Activated B cell treated with CpG ODN at 0.5 μM for 24 hours (primary cell): ENCODE results near the gene FAM131B. TPM values are rescaled to one million over a fixed set of nuclear protein-coding genes. Genes with fewer than 3 reads are reported as not detected.

Experiments used
- ATAC-seq: fragments of 200-7000 bp; cut with Tn5 transposase; one replicate; pipeline ENCODE4 v1.10.0; 2021; ENCODE audit warnings: low read depth, mild to moderate bottlenecking, moderate library complexity
- CTCF ChIA-PET: fragments of 350-600 bp; sonication (Branson Sonifier 250); formaldehyde crosslinking; loops from one replicate; lab custom pipeline; 2021; ENCODE audit warnings: antibody characterized with exemption; lab: Charles Lee
- POLR2A ChIA-PET: fragments of 350-600 bp; sonication (Branson Sonifier 250); formaldehyde crosslinking; loops from one replicate; lab custom pipeline; 2021; ENCODE audit warnings: antibody characterized with exemption; lab: Charles Lee
- DNase-seq: peaks from one replicate; pipeline ENCODE4 v3.0.0; 2022
- H3K27ac Mint-ChIP-seq: one replicate; pipeline ENCODE4 v1.8.0; 2020; ENCODE audit warnings: mixed read lengths
- H3K27me3 Mint-ChIP-seq: one replicate; pipeline ENCODE4 v1.8.0; 2021; ENCODE audit warnings: mixed read lengths
- H3K36me3 Mint-ChIP-seq: one replicate; pipeline ENCODE4 v1.8.0; 2021; ENCODE audit warnings: low read depth, mixed read lengths
- H3K4me1 Mint-ChIP-seq: one replicate; pipeline ENCODE4 v1.8.0; 2021; ENCODE audit warnings: mixed read lengths
- H3K4me3 Mint-ChIP-seq: one replicate; pipeline ENCODE4 v1.8.0; 2020; ENCODE audit warnings: mild to moderate bottlenecking, mixed read lengths
- H3K9me3 Mint-ChIP-seq: one replicate; pipeline ENCODE4 v1.8.0; 2020; ENCODE audit warnings: mixed read lengths
- intact Hi-C: fragments of 100-400 bp; cut with micrococcal nuclease; formaldehyde crosslinking; loops from one replicate; pipeline ENCODE4 v1.15.1; 2024
- total RNA-seq: library from RNA; stranded (reverse); gene quantifications from 2 replicates; pipeline ENCODE4 v1.2.3, GENCODE V29; 2022
- TF ChIP-seq, protein P1 (sequence below): fragments of 200-600 bp; IDR thresholded peaks from one replicate; pipeline ENCODE4 v1.8.0; 2022; ENCODE audit warnings: antibody characterized with exemption, mild to moderate bottlenecking

The FAM131B gene
- total RNA-seq, 1 donor from 2014 or later, result not detected

DNA sequence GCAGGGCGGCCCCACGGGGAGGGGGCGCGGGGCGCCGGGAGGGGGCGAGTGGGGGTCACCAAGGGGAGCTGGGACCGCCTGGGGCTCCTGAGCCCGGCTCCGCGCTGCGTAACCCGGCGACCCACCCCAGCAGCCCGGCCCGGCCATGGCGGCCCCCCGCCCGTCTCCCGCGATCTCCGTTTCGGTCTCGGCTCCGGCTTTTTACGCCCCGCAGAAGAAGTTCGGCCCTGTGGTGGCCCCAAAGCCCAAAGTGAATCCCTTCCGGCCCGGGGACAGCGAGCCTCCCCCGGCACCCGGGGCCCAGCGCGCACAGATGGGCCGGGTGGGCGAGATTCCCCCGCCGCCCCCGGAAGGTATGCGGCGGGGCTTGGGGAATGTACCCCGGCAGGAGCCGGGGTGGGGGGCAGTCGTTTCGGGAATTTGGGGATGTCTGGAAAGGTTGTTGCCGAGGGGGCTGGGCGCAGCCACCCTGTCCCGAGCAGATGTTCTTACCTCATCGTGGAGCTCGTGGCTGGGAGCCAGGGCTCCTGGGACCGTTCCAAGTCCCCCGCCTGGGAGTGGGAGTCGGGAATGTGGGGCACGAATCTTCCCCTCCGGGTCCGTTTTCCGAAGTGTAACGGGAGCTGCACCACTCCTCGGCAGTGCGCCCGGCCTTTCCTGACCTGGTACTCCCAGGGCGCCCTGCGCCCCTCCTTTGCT lies 19.1 kb upstream of the FAM131B start:
- no peak for ATAC-seq
- ChIA-PET POLR2A (interaction anchor here (0.5 to 1.0 kb wide), 3 partner anchors 11 to 82 kb away, joined by 3 to 4 read pairs (median 4); no protein-coding TSS in a partner anchor), CTCF (interaction anchor here (2.5 kb wide), 1 partner anchor 25 kb away, joined by 11 read pairs; no protein-coding TSS in a partner anchor)
- H3K4me1 Mint-ChIP-seq, result peaks cover 21% of the 10 kb centered on the region
- no peaks in the 10 kb centered on the region for H3K36me3 Mint-ChIP-seq
- H3K27me3 Mint-ChIP-seq, result no peaks in the 10 kb centered on the region
- peak overlapping the region; percentile 37 for H3K27ac Mint-ChIP-seq
- peak overlapping the region; percentile 73 for H3K4me3 Mint-ChIP-seq
- intact Hi-C loops, result loop anchor here (1.0 to 10.0 kb wide), 10 partner anchors 18 to 1453 kb away; partner anchors contain the start of genes EPHA1, GSTK1 and TPK1
- TF ChIP-seq, protein P1, sequence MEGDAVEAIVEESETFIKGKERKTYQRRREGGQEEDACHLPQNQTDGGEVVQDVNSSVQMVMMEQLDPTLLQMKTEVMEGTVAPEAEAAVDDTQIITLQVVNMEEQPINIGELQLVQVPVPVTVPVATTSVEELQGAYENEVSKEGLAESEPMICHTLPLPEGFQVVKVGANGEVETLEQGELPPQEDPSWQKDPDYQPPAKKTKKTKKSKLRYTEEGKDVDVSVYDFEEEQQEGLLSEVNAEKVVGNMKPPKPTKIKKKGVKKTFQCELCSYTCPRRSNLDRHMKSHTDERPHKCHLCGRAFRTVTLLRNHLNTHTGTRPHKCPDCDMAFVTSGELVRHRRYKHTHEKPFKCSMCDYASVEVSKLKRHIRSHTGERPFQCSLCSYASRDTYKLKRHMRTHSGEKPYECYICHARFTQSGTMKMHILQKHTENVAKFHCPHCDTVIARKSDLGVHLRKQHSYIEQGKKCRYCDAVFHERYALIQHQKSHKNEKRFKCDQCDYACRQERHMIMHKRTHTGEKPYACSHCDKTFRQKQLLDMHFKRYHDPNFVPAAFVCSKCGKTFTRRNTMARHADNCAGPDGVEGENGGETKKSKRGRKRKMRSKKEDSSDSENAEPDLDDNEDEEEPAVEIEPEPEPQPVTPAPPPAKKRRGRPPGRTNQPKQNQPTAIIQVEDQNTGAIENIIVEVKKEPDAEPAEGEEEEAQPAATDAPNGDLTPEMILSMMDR, result no peak
- DNase-seq, result no peak
- H3K9me3 Mint-ChIP-seq, result no peaks in the 10 kb centered on the region

DNA sequence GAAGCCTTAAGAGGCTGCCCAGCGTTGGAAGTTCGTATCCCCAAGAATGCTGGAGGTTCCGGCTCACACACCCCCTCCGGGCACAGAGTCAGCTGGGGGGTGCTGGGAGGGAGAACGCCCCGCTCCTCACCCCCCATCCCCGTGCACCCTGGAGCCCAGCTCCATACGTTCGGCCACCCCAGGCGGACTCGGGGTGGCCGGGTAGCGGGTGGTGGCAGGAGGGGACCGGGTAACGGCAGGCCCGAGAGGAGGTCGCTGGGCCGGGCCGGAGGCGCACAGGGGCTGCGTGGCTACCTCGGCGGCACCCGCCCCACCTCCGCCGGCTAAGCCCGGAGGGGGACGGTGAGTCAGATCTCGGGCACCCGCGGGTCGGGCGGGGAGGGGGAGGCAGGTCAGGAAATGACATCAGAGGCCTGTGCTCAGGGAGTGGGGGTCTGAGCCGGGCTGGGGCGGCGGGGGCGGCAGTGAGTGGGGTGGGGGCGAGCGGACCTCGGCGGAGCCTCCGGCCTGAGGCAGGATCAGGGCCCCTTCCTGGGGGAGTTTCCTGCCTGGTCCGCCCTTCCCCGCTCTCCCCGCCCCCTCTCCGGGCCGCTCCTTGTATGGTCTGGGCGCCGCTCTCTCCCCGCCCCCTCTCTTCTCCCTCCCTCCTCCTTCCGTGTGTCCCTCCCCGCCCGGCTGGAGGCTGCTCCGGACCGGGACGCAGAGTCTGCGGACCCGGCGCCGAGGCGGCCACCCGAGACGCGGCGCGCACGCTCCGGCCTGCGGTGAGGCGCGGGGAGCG lies 18.3 kb upstream of the FAM131B start, which contains the start of gene ZYX:
TSS of gene ZYX (plus strand) at position 700 of the 781 bp plus-strand sequence. CDS start 227 bp downstream, outside the sequence.
- TF ChIP-seq, protein P1, result no peak
- Mint-ChIP-seq H3K27me3 (no peaks in the 10 kb centered on the region), H3K9me3 (no peaks in the 10 kb centered on the region), H3K4me1 (peaks cover 26% of the 10 kb centered on the region), H3K36me3 (no peaks in the 10 kb centered on the region), H3K27ac (peak within 1 kb of the TSS; percentile 85), H3K4me3 (peak within 1 kb of the TSS; percentile 86)
- ATAC-seq (peak; percentile 78), DNase-seq (peak; percentile 83)
- intact Hi-C loops, result loop anchor here (1.0 to 10.0 kb wide), 14 partner anchors 18 to 1454 kb away; partner anchors contain the start of genes CASP2, EPHA1, GSTK1 and TCAF1
- POLR2A ChIA-PET, result interaction anchor here (0.7 to 1.6 kb wide), 13 partner anchors 11 to 580 kb away, joined by 3 to 23 read pairs (median 4); partner anchors contain the start of genes CASP2, GSTK1 and TCAF1
- CTCF ChIA-PET, result interaction anchor here (0.6 to 2.5 kb wide), 12 partner anchors 16 to 369 kb away, joined by 3 to 14 read pairs (median 4); partner anchors contain the start of gene CASP2

DNA sequence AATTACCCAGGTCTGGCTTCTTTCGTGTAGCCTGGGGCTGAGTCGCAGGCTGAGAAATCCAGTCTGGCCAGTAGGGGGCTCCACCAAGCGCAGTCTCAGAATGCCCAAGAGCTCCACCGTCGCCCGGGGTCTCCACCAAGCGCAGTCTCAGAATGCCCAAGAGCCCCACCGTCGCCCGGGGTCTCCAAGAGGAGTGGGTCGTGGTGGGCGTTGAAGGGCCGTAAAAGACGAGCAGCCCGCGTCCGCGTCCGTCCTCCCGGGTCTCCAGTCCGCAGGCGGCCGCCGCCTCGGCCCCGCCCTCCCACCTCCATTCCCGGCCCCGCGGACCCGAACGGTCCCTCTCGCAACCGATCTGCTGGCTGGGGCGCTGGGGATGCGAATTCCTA lies 17.7 kb upstream of the FAM131B start:
- peak; percentile 50 for ATAC-seq
- Mint-ChIP-seq H3K27me3 (no peaks in the 10 kb centered on the region), H3K4me3 (peak overlapping the region; percentile 86), H3K9me3 (no peaks in the 10 kb centered on the region), H3K36me3 (no peaks in the 10 kb centered on the region), H3K4me1 (peaks cover 32% of the 10 kb centered on the region), H3K27ac (peak overlapping the region; percentile 85)
- intact Hi-C loops, result loop anchor here (1.0 to 10.0 kb wide), 13 partner anchors 29 to 1455 kb away; partner anchors contain the start of genes CASP2, EPHA1, GSTK1 and TCAF1
- TF ChIP-seq, protein P1, result peak; percentile 73
- DNase-seq, result peak; percentile 82
- POLR2A ChIA-PET, result interaction anchor here (0.7 to 1.6 kb wide), 14 partner anchors 12 to 580 kb away, joined by 3 to 23 read pairs (median 4); partner anchors contain the start of genes CASP2, GSTK1 and TCAF1
- CTCF ChIA-PET, result interaction anchor here (0.6 to 2.5 kb wide), 14 partner anchors 9 to 526 kb away, joined by 3 to 14 read pairs (median 4); partner anchors contain the start of gene CASP2

DNA sequence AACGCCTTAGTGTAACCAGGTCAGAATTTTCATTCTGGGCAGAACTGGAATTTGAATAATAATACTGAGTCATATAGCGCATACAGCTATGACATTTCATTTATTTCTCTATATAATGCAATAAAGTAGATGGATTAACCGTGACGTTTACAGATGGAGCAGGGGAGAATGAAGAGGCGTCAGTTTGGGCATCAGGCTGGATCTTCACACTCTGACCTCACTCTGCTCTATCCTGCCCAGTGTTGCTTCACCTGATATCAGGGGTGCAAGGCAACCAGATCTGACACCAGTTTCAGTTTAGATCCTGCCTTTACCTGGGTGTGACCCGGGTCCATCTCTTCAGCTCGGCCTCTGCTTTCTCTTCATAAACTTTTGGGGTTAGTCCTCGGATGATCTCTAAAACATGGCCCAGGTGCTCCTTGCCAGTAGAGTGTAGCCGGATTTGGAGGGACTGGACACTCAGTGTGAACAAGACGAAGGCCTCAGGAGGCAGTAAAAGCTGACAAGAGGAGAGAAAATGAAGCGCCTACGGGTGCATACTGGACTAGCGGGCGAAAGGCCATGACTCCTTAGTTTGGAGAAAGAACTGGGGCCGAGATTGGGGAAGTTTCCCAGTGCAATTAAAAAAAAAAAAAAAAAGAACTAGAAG lies 17.2 kb upstream of the FAM131B start:
- no peaks in the 10 kb centered on the region for H3K36me3 Mint-ChIP-seq
- POLR2A ChIA-PET, result interaction anchor here (0.7 to 1.6 kb wide), 12 partner anchors 12 to 572 kb away, joined by 3 to 23 read pairs (median 4); partner anchors contain the start of genes CASP2, GSTK1 and TCAF1
- peak overlapping the region; percentile 85 for H3K27ac Mint-ChIP-seq
- CTCF ChIA-PET, result interaction anchor here (0.6 to 2.5 kb wide), 13 partner anchors 9 to 526 kb away, joined by 3 to 14 read pairs (median 4); partner anchors contain the start of gene CASP2
- intact Hi-C loops, result loop anchor here (1.0 to 10.0 kb wide), 13 partner anchors 29 to 1455 kb away; partner anchors contain the start of genes CASP2, EPHA1, GSTK1 and TCAF1
- DNase-seq (no peak), ATAC-seq (no peak)
- H3K27me3 Mint-ChIP-seq, result no peaks in the 10 kb centered on the region
- TF ChIP-seq, protein P1, result no peak
- peaks cover 37% of the 10 kb centered on the region for H3K4me1 Mint-ChIP-seq
- peak overlapping the region; percentile 86 for H3K4me3 Mint-ChIP-seq
- no peaks in the 10 kb centered on the region for H3K9me3 Mint-ChIP-seq
